ENCODE data around the gene KLHL6. TPM values are rescaled to one million over a fixed set of nuclear protein-coding genes. Genes with fewer than 3 reads are reported as not detected.
A peak's percentile ranks its signal among the peaks of the same experiment; 100 is the strongest.
"Not testable (repeated sequence)": the region's sequence is repeated elsewhere in the genome, so short reads cannot be mapped to it uniquely, and the experiment has no call there.

KLHL6 gene
- total and polyA plus RNA-seq, 10 of the 15 experiments (the other 5 are each of a cell fraction or from before 2014, with no cell fraction given), result 4.0 to 91.8 (median 24.4) TPM

DNA sequence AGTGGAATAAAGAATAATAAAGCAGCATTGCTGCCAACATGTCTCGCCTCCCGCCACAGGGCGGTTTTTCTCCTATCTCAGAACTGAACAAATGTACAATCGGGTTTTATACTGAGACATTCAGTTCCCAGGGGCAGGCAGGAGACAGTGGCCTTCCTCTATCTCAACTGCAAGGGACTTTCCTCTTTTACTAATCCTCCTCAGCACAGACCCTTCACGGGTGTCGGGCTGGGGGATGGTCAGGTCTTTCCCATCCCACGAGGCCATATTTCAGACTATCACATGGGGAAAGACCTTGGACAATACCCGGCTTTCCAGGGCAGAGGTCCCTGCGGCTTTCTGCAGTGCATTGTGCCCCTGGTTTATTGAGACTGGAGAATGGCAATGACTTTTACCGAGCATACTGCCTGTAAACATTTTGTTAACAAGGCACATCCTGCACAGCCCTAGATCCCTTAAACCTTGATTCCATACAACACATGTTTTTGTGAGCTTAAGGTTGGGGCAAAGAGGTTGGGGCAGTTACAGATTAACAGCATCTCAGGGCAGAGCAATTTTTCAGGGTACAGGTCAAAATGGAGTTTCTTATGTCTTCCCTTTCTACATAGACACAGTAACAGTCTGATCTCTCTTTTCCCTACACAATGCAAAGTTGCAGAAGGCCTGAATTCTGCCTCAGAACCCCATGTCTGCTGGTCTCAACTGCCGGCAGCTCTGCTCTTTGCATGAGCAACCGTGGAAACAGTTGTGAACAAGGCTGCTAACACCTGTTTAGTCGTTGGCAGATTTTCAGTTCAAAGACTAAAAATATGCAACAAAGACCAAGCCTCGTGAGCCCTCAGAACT, 44.0 kb downstream of the KLHL6 start:
- CTCF ChIA-PET, result interaction anchor here (1.1 to 5.7 kb wide), 6 partner anchors 13 to 41 kb away, joined by 3 to 34 read pairs (median 4); no protein-coding TSS in a partner anchor
- POLR2A ChIA-PET, result interaction anchor here (0.5 to 10.2 kb wide), 5 partner anchors 16 to 60 kb away, joined by 3 to 181 read pairs (median 73); no protein-coding TSS in a partner anchor
- 0 out of 2 replicates have a peak, but pooled peaks have one; percentile 45 for TF ChIP-seq DPF2 (IDR thresholded peaks at IDR 0.05)
- TF ChIP-seq, protein P1, sequence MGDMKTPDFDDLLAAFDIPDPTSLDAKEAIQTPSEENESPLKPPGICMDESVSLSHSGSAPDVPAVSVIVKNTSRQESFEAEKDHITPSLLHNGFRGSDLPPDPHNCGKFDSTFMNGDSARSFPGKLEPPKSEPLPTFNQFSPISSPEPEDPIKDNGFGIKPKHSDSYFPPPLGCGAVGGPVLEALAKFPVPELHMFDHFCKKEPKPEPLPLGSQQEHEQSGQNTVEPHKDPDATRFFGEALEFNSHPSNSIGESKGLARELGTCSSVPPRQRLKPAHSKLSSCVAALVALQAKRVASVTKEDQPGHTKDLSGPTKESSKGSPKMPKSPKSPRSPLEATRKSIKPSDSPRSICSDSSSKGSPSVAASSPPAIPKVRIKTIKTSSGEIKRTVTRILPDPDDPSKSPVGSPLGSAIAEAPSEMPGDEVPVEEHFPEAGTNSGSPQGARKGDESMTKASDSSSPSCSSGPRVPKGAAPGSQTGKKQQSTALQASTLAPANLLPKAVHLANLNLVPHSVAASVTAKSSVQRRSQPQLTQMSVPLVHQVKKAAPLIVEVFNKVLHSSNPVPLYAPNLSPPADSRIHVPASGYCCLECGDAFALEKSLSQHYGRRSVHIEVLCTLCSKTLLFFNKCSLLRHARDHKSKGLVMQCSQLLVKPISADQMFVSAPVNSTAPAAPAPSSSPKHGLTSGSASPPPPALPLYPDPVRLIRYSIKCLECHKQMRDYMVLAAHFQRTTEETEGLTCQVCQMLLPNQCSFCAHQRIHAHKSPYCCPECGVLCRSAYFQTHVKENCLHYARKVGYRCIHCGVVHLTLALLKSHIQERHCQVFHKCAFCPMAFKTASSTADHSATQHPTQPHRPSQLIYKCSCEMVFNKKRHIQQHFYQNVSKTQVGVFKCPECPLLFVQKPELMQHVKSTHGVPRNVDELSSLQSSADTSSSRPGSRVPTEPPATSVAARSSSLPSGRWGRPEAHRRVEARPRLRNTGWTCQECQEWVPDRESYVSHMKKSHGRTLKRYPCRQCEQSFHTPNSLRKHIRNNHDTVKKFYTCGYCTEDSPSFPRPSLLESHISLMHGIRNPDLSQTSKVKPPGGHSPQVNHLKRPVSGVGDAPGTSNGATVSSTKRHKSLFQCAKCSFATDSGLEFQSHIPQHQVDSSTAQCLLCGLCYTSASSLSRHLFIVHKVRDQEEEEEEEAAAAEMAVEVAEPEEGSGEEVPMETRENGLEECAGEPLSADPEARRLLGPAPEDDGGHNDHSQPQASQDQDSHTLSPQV (IDR thresholded peaks at IDR 0.05), result peak; percentile 99
- TF ChIP-seq, protein P2, sequence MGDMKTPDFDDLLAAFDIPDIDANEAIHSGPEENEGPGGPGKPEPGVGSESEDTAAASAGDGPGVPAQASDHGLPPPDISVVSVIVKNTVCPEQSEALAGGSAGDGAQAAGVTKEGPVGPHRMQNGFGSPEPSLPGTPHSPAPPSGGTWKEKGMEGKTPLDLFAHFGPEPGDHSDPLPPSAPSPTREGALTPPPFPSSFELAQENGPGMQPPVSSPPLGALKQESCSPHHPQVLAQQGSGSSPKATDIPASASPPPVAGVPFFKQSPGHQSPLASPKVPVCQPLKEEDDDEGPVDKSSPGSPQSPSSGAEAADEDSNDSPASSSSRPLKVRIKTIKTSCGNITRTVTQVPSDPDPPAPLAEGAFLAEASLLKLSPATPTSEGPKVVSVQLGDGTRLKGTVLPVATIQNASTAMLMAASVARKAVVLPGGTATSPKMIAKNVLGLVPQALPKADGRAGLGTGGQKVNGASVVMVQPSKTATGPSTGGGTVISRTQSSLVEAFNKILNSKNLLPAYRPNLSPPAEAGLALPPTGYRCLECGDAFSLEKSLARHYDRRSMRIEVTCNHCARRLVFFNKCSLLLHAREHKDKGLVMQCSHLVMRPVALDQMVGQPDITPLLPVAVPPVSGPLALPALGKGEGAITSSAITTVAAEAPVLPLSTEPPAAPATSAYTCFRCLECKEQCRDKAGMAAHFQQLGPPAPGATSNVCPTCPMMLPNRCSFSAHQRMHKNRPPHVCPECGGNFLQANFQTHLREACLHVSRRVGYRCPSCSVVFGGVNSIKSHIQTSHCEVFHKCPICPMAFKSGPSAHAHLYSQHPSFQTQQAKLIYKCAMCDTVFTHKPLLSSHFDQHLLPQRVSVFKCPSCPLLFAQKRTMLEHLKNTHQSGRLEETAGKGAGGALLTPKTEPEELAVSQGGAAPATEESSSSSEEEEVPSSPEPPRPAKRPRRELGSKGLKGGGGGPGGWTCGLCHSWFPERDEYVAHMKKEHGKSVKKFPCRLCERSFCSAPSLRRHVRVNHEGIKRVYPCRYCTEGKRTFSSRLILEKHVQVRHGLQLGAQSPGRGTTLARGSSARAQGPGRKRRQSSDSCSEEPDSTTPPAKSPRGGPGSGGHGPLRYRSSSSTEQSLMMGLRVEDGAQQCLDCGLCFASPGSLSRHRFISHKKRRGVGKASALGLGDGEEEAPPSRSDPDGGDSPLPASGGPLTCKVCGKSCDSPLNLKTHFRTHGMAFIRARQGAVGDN (IDR thresholded peaks at IDR 0.05), result peak; percentile 100
- TF ChIP-seq PAX5 (IDR thresholded peaks at IDR 0.05; ENCODE audit: borderline replicate concordance, low read depth, low read length), result 0 out of 2 replicates have a peak, but pooled peaks have one; percentile 21
- TF ChIP-seq, protein P3, sequence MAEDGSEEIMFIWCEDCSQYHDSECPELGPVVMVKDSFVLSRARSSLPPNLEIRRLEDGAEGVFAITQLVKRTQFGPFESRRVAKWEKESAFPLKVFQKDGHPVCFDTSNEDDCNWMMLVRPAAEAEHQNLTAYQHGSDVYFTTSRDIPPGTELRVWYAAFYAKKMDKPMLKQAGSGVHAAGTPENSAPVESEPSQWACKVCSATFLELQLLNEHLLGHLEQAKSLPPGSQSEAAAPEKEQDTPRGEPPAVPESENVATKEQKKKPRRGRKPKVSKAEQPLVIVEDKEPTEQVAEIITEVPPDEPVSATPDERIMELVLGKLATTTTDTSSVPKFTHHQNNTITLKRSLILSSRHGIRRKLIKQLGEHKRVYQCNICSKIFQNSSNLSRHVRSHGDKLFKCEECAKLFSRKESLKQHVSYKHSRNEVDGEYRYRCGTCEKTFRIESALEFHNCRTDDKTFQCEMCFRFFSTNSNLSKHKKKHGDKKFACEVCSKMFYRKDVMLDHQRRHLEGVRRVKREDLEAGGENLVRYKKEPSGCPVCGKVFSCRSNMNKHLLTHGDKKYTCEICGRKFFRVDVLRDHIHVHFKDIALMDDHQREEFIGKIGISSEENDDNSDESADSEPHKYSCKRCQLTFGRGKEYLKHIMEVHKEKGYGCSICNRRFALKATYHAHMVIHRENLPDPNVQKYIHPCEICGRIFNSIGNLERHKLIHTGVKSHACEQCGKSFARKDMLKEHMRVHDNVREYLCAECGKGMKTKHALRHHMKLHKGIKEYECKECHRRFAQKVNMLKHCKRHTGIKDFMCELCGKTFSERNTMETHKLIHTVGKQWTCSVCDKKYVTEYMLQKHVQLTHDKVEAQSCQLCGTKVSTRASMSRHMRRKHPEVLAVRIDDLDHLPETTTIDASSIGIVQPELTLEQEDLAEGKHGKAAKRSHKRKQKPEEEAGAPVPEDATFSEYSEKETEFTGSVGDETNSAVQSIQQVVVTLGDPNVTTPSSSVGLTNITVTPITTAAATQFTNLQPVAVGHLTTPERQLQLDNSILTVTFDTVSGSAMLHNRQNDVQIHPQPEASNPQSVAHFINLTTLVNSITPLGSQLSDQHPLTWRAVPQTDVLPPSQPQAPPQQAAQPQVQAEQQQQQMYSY (CRISPR knock-in tag; IDR thresholded peaks at IDR 0.05), result peak; percentile 91
- peak; percentile 22 to 31; a peak in 2 of 4 replicates for TF ChIP-seq IKZF2 (IDR thresholded peaks at IDR 0.05)

More for the DNA sequence above, 44.0 kb downstream of the KLHL6 start:
- H3K9me3 ChIP-seq (replicated peaks; ENCODE audit: control insufficient read depth, insufficient read depth, low read length); H4K20me1 ChIP-seq (ENCODE audit: control insufficient read depth, insufficient read depth); BruUV-seq (replicated peaks); DNase-seq (ENCODE audit: low read depth, low spot score); intact Hi-C loops (cut with micrococcal nuclease; ENCODE audit: unreplicated experiment); H3K27me3 ChIP-seq (replicated peaks in 1 of 2; ENCODE audit: control insufficient read depth in 2 of 2, insufficient read depth in 2 of 2, low read length in 1 of 2); H3K4me3 ChIP-seq; H3K79me2 ChIP-seq (ENCODE audit: control insufficient read depth, insufficient read depth, low read length); in situ Hi-C loops (cut with MboI); H3K36me3 ChIP-seq (ENCODE audit: control insufficient read depth in 2 of 2, insufficient read depth in 2 of 2, low read length in 1 of 2): not testable (repeated sequence)
- SMC1A ChIA-PET (ENCODE audit: uncharacterized antibody, unreplicated experiment), result interaction anchor here (1.0 to 8.8 kb wide), 10 partner anchors 14 to 80 kb away, joined by 3 to 115 read pairs (median 6); no protein-coding TSS in a partner anchor
- RAD21 ChIA-PET (ENCODE audit: unreplicated experiment), result interaction anchor here (1.1 to 12.6 kb wide), 5 partner anchors 16 to 80 kb away, joined by 5 to 245 read pairs (median 14); no protein-coding TSS in a partner anchor
- Histone ChIP-seq H3K27ac (ENCODE audit: control insufficient read depth, insufficient read depth) (peak overlapping the region; percentile 45), H2AFZ (ENCODE audit: control insufficient read depth, low read depth, low read length) (peak overlapping the region; percentile 48; the same call in 1 of the 2 replicates), H3K4me1 (ENCODE audit: control insufficient read depth, insufficient read depth, low read length) (peaks cover 19% of the 10 kb centered on the region), H3K9ac (ENCODE audit: control insufficient read depth, insufficient read depth, low read length) (peak overlapping the region; percentile 1; the same call in 1 of the 2 replicates), H3K4me2 (ENCODE audit: control insufficient read depth, insufficient read depth) (peak overlapping the region; percentile 36)
- FAIRE-seq (peak; percentile 57), ATAC-seq (peak; percentile 57)
- 36% methylated on average over 14 of the region's 14 CpGs for WGBS (ENCODE audit: insufficient coverage, insufficient replicate concordance, low lambda C conversion rate, missing lambda C conversion rate)
